ENCODE measurements around the gene PROS1.

- TF ChIP-seq SPI1 (IDR thresholded peaks at IDR 0.05; ENCODE audit: low read depth, low read length) = no peak
- TF ChIP-seq TAF1 (IDR thresholded peaks at IDR 0.05; ENCODE audit: low read depth, low read length) = no peak
- TF ChIP-seq POLR2AphosphoS5 (IDR thresholded peaks at IDR 0.05; ENCODE audit: low read depth, low read length) = no peak
These were observed 43.7 kb downstream of the PROS1 start for GRCh38 chr3:93930041-93930440.

Data from GM12891 (cell line).